GM19397 (cell line): Measurements from ENCODE around the gene FTO.

Experiments used
- ATAC-seq: cut with Tn5 transposase; IDR thresholded peaks from one replicate; pipeline ENCODE4 v1.9.1; 2021; ENCODE audit warnings: mild to moderate bottlenecking, moderate library complexity; ENCODE audit not compliant: unreplicated experiment

FTO gene

DNA sequence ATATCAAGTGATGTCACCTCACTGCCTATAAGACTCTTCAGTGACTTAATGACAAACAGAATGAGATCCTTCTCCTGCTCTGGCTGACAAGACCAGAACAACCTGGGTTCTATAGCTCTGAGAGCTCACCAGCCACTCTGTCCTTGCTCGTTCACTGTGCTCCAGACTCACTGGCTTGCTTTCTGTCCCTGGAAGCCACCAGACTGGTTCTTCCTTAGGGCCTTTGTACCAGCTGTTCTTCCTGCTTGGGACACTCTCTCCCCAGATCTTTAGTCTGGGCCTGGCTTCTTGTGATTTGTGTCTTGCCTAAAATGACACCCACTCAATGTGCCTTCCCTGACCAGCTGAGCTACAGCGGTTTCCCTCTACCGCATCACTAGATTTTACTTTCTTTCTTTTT, 76.1 kb downstream of the FTO start:
- no peak for ATAC-seq

DNA sequence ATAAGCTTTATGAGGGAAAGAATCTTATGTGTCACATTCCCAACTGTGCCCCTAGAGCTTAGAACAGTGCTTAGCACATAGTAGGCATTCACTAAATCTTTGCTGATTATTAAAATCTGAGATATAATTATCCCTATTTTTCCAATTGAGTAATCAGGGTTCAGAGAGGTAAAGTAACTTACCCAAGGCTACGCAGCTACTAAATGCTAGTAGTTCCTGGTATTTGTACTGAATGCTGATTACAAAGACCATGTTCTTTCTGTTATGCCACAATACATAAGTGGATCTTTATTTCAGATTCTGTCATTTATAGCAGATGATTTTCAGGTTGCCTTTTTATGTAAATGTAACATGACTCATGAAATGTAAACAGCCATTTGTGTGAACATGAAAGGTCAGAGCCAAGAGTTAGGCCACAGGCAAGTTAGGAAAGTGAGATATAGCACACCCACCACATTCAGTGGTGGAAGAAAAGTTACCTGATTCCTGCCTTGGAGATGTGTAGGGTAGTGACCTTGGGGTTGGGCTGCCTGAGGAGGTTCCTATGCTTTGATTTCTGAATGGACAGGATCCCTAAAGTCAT, 77.2 kb downstream of the FTO start:
- ATAC-seq, result no peak

DNA sequence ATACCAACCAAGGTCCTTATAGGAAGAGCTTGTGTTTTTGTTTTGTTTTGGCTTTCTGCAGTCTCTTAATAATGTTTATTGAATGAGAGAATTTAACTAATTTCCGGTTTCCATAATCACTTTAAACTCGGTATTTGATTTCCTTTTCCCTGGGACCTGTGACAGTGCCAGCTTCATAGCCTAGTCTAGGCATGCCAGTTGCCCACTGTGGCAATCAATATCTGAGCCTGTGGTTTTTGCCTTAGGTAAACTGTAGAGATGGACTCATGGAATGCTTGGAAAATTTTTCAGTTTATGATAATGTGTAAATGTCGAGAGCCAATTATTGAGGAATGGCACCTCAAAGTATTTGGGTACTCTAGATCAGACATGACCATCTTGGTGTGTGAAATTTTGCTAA, 78.2 kb downstream of the FTO start:
- no peak for ATAC-seq

DNA sequence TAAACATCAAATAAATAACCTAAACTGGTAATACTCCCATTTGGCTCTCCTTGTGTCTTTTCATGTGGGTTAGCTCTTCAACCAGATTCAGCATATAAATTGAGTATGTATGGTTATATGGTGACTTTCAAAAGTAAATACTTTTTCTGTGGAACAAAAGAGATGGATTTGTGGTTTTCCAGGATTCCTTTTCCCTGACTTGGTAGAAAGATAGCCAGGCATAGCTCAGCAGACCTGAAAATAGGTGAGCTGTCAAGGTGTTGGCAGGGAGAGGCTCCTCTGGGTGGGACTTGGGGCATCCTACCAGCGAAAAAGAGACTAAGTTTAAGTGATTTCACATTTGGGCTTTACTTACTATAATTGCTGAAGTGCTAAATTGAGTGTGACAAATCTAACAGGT, 80.3 kb downstream of the FTO start:
- no peak for ATAC-seq

DNA sequence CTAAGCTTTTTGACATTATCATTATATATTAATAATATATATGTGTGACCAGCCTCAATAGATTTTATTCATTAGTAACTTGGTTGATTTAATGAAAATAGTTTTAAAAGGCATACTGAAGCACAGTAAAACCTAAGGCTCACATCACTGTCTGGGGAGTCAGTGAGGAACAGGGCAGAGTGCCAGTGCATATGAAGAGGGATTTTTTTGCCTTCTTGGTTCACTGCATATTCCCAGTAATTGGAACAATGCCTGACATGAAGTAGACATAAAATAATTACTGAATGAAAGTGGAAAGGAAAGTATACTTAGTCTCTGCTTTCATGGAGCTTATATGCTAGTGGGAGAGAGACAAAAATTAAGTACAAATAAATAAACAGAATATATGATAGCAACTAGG, 81.1 kb downstream of the FTO start:
- no peak for ATAC-seq

DNA sequence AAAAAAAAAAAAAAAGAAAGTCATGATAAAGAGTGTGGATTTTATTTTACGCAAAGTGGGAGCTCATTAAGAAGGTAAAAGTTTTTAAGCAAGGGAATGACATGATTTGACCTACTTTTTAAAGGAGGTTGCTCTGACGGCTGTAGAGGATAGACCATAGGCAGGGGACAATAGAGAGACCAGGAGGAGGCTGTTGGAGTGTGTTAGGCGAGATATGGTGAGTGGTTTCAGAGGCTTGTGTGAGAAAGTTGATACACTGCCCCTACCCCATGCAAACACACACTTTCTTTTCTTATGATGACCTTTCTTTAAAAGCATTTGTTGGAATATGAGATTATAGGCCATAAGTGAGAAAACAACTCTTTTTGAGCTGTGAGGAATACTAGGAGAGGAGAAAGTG, 82.0 kb downstream of the FTO start:
- no peak for ATAC-seq

DNA sequence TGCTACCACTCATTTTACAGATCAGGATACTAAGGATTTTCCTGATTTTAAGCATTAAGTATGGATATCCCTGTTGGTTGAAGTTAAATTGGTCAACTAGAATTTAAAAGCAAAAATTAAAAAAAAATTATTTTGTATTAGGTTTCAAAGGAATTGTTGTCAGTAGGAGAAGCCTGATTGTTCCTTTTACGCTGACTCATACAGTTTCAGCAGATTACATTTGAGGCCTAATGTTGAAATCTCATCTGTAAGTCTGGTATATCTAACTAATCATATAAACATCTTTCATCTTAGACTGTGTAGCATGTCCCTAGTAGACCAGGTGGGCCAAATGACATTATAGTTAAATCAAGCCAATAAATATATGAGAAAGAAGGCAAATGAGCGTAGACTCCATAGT, 83.5 kb downstream of the FTO start:
- no peak for ATAC-seq

DNA sequence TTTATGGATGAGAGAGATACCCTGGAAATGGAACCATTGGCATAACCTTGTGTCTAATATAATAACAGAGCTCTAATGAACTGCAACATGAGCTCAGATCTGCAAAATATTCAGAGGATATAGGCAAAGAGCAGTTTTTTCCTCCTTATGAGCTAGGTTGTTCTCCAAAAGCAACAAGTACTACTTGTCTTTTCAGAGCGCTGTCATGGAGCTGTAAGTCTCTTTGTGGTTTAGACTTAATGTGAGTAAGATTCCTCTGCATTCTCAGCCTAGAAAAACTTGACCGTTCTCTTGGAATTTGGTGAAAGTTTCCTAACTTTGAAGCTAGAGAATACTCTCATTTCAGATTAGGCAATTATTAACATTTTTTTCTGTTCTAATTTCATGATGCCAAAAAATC, 85.2 kb downstream of the FTO start:
- ATAC-seq, result no peak

DNA sequence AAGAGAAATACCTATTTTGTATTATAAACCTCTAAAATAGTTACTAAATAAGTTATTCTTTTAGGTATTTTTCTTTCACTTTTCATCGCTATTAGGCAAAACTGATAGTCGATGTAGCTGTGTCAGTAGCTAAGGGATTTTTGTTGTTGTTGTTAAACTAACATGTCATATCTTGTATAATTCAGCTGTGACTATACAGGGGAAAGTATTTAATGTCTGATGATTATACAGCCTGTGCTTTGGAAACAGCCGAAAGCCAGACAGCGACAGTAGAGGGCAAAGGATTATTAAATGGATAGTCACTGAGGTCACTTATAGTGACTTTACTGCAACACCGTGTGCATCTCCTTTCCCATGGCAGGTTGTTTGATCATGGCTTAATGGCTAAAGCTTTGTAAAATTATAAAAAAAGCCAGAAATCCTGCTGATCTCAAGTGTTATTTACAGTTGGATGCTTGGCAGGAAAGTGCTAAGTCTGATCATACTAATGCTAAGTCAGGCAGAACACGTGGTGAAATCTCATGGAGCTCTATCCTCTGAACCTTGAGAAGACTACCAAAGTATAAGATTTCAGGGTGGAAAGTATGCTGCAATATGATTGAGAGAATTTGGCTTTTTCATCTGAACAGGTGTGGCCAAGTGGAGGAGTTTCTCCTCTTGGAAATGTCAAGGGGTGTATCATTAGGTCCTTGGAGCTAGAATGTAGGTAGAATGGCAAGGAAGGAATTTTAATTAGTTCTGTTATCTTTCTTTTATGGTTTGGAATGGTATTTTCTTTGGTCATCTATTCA, 88.4 kb downstream of the FTO start:
- ATAC-seq, result no peak

DNA sequence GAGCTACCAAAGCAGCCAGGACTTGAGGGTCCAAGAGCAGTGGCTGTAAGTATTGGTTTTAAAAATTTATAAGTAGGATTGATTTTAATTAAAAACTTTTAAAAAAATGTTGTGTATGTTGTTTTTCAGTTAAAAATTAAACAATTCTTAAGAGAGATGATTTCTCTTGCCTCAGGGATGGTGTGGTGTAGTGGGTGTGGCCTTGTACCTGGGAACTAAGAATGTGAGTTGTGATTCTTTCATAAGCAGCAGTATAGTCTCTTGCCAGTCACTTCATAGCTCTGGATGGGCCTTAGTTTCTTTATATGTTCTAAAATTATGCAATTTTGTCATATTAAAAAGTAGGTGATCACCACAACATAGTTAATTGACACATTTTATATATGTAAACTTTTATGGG, 99.5 kb downstream of the FTO start:
- ATAC-seq, result no peak

DNA sequence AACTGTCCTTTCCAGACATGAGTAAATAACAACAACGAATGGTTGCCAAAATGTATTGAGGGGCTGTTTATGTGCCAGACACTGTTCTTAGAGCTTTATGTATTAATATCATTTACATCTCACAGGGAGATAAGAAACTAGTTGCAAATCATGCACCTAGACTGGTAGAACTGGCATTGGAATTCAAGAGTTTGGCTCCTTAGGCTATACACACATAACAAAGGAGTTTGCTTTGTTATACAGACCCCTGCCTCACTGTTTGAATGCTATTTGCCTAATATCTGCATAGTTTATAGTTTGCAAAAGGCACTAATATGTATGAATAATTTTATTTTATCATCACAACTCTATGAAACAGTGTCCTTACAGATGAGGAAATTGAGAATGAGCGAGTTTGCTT, 100.0 kb downstream of the FTO start:
- ATAC-seq, result no peak

DNA sequence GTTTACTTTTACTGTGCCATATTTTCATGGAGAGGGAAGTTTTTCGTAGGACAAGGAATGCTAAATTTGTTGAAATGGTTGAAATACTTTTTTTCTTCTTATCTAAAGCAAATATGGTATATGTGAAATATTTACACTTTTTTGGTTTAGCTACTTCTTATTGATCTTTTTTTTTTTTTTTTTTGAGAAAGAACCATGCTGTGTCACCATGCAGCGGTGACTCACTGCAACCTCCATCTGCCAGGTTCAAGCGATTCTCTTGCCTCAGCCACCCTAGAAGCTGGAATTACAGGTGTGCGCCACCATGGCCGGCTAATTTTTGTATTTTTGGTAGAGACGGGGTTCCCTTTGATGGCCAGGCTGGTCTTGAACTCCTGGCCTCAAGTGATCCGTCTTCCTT, 100.5 kb downstream of the FTO start:
- ATAC-seq, result no peak

DNA sequence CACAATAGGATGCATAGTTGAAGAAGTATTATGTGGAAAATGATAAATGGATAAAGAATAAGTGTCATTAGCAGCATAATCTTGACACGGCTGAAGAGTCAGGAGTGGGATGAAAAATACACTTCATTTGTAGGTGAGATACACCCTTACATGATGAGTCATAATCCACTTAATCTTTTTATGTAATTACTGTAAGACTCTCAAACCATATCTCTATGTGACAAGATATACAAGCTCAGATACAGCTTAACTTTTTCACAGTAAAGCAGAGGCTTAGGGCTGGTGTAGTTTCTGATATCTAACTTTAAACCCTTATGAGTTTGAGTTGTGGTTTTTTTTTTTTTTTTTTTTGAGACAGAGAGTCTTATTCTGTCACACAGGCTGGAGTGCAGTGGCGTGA, 101.2 kb downstream of the FTO start:
- no peak for ATAC-seq

DNA sequence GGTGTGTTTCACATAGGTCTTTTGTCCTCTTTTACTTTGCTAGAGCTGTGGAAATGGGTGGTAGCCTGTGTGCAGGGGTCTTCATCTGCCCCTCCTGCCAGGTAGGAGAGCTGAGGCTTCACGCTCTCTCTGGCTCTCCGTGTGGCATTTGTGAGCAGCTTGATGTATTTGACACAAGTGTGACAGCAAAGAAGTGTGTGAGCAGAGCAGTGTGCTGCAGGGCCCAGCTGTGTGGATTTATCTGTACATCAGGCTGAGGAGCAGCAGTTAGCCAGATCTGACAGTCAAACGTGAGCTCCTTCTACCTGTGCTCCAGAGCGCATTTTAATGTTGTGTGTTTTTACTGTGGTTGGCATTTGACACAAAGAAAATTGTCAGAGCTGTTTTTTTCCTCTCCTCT, 101.8 kb downstream of the FTO start:
- no peak for ATAC-seq

DNA sequence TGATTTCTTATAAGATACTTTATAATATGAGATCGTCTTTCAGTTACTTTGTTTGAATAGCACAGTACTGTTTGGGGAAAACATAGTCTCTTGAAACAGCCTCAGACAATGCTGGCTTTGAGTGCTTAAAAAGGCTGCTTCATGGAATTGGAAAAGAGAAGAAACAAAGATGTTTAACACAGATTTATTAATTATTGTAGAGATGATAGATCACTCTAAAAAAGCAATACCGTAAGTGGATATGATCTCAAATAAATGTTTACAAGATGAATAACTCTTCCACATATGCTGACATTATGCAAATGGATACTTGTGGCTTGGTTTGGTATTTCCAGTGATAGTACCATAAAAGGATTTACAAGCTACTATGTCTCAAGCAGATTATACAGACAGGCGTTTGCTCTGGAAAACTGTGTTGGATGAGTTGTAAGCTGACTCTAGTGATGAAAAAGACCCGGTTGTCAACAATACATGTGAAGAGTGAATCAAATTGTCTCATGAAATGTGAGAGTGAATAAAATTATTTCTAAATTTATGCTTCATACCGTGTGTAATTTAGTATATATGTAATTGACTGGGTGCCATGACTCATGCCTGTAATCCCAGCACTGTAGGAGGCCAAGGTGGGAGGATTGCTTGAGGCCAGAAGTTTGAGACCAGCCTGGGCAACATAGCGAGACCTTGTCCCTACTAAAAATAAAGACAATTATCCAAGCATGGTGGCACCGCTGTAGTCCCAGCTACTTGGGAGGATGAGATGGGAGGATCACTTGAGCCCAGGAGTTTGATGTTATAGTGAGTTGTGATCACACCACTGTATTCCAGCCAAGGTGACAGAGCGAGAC, 105.4 kb downstream of the FTO start:
- no peak for ATAC-seq

DNA sequence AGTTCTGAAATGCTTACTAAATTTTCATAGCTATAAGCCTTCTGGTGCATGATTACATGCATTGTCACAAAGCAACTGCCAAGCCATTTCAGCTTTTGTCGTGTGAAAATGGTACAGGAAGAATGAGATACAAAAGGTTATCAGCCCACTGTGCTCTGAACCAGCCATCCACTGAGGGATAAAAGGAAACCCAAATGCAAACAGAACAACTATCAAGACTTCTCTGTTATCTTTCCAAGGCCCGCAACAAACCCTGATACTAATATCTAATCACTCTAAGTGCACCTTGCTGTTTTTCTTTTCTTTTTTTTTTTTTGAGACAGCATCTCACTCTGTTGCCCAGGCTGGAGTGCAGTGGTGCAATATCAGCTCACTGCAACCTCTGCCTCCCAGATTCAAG, 109.0 kb downstream of the FTO start:
- ATAC-seq, result no peak

DNA sequence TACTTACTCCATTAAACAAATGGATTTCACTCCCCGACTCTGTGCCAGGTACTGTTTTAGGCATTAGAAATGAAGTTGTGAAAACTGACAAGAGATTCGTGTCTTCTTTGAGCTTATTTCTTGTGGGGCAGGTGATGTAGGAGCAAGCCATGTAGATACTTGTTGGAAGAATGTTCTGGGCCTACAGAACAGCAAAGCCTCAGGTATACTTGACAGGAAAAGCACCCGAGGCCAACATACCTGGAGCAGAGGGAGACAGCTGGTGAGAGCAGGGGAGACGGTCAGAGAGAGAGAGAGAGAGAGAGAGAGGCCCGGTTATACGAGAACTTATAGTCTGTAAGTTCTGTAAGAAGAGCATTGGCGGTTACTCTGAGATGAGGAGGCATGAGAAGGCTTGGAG, 110.8 kb downstream of the FTO start:
- no peak for ATAC-seq

DNA sequence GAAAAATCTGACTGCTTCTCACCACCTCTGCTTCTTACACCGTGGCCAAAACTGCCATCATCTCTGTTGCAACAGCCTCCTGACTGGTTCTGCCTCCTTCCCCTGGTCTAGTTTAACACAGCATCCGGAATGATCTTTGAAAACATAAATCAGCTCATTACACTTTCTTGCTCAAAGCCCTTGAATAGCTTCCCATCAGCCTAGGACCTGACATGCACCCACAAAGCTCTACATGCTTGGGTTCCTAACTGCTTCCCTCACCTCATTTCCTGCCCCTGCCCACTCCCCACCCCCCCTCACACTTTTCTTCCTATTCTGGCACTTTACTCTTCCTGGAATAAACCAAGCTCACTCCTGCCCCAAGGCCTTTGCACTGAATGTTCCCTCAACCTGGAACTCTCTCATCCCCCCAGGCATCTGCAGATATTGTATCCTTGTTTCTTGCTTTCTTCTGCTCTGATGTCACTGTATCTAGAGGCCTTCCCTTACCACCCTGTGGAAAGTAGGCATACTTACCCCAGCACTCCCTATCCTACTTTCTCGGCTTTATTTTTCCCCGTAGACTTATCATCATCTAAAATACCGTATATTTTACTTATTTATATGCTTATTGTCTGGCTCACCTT, 112.4 kb downstream of the FTO start:
- no peak for ATAC-seq

DNA sequence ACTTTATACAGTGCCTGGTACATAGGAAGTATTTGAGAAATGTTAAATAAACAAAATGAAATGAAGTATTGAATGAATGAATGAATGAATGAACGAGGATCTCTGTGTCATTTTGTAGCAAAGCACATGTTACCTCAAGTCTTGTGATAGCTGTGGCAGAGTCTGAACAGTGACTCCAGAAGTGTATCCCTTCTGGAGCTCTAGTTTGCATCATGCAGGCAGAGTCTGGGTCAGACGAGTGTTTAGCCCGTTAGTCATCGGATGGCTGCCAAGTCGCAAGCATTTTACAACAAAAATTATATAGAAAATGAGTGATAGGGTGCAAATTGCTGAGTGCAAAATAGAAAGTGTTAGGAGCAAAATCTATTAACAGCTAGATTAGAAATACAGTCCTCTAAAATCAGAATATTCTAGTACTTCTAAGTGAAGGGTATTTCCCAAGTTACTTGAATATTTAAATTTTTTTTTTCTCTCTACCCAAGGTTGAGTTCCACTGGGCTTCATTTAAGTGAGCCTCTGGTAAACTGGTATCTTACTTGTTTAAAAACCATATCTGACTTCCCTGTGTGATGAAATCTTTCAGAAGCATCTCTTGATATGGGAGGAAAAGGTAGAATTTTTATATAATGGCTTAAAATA, 113.3 kb downstream of the FTO start:
- no peak for ATAC-seq

DNA sequence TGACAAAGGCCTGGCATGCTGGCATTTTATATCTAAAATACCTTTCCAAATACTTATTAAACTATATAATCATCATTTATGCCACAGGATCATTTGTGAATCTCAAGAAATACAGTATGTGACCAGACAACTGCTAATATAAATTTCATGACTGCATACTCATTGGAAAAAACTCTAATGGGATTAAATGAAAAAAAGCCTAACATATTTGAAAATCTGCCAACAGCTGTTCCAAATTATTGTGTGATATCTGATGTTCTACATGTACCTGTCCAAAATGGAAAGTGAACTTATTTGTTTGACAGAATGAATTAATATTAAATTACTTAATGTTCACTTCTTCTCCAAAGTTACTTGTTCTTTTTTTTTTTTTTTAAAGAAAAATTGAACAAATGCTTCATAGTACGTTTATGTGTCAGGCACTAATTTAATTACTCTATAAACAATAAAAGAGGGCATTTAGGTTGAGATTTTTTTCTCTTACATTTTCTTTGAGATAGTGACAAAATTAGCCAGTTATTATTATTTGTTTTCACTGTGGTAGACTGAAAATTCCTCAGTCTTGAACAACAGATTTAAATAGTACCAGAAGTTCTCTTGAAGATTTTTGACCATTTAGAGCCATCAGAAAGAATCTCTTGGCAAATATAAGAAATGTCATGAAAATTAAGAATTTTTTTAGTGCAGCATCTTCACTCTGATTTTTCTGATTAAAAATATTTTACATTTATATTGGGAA, 114.0 kb downstream of the FTO start:
- no peak for ATAC-seq
